ENCODE results near the gene B4GALT3. TPM values are rescaled to one million over a fixed set of nuclear protein-coding genes. Genes with fewer than 3 reads are reported as not detected.
A peak's percentile ranks its signal among the peaks of the same experiment; 100 is the strongest.

B4GALT3 gene
- total and polyA plus RNA-seq, 9 of the 15 experiments (the other 6 are each of a cell fraction or from before 2014, with no cell fraction given), result 31.2 to 103 (median 46.1) TPM

GRCh38 chr1:161166669-161167548 is 10.4 kb downstream of the B4GALT3 start (continued):
- TF ChIP-seq NKRF (IDR thresholded peaks at IDR 0.05; ENCODE audit: borderline replicate concordance), result no peak
- TF ChIP-seq FOXP4 (CRISPR knock-in tag; IDR thresholded peaks at IDR 0.05; ENCODE audit: borderline replicate concordance), result 0 out of 2 replicates have a peak, but pooled peaks have one; percentile 4
- TF ChIP-seq BCLAF1 (IDR thresholded peaks at IDR 0.05; ENCODE audit: borderline replicate concordance in 1 of 2, control insufficient read depth in 1 of 2, low read depth in 2 of 2, low read length in 1 of 2), result 0 out of 4 replicates have a peak, but pooled peaks of 1 of the 2 experiments have one; percentile 4
- 0 out of 2 replicates have a peak, but pooled peaks have one; percentile 72 for TF ChIP-seq HDGF (IDR thresholded peaks at IDR 0.05)
- no peak for TF ChIP-seq ZNF3 (CRISPR knock-in tag; IDR thresholded peaks at IDR 0.05)
- TF ChIP-seq IRF2 (CRISPR knock-in tag; IDR thresholded peaks at IDR 0.05), result no peak
- TF ChIP-seq FOSL1 (tag; conservative IDR thresholded peaks at IDR 0.05), result no peak; the same call in 1 of the 2 replicates
- TF ChIP-seq KLF6 (CRISPR knock-in tag; IDR thresholded peaks at IDR 0.05; ENCODE audit: borderline replicate concordance), result no peak
- peak; percentile 45 for TF ChIP-seq KDM5B (IDR thresholded peaks at IDR 0.05; ENCODE audit: insufficient replicate concordance, low read depth, low read length)
- 0 out of 2 replicates have a peak, but pooled peaks have one; percentile 1 for TF ChIP-seq GATAD2A (IDR thresholded peaks at IDR 0.05)
- peak; percentile 98 for TF ChIP-seq KLF1 (tag; IDR thresholded peaks at IDR 0.05)
- TF ChIP-seq TRIM24 (IDR thresholded peaks at IDR 0.05), result no peak
- no peak for TF ChIP-seq CHD4 (IDR thresholded peaks at IDR 0.05; ENCODE audit: insufficient read depth, insufficient replicate concordance, low read depth, low read length, poor library complexity, severe bottlenecking)
- TF ChIP-seq SAP30 (IDR thresholded peaks at IDR 0.05; ENCODE audit: borderline replicate concordance, insufficient read depth, low read depth, low read length, poor library complexity, severe bottlenecking), result peak; percentile 44
- TF ChIP-seq CHD1 (IDR thresholded peaks at IDR 0.05; ENCODE audit: low read length), result peak; percentile 86
- TF ChIP-seq RBFOX2 (IDR thresholded peaks at IDR 0.05; ENCODE audit: low read depth, low read length), result peak; percentile 75

Data from K562 (cell line).